HG03196 (cell line): Measurements from ENCODE around the gene WNT8B.

Experiments
- ATAC-seq: cut with Tn5 transposase; IDR thresholded peaks from one replicate; pipeline ENCODE4 v1.9.1; 2021; ENCODE audit not compliant: unreplicated experiment

The WNT8B gene

GRCh38 chr10:100482834-100483185 lies 20.0 kb downstream of the WNT8B start:
- ATAC-seq: no peak

GRCh38 chr10:100483876-100484666 lies 21.3 kb downstream of the WNT8B start:
- no peak for ATAC-seq

- ATAC-seq: no peak
Observed at GRCh38 chr10:100485366-100485765, 22.6 kb downstream of the WNT8B start.

- ATAC-seq: no peak
Observed at GRCh38 chr10:100485801-100486495, 23.1 kb downstream of the WNT8B start.

DNA sequence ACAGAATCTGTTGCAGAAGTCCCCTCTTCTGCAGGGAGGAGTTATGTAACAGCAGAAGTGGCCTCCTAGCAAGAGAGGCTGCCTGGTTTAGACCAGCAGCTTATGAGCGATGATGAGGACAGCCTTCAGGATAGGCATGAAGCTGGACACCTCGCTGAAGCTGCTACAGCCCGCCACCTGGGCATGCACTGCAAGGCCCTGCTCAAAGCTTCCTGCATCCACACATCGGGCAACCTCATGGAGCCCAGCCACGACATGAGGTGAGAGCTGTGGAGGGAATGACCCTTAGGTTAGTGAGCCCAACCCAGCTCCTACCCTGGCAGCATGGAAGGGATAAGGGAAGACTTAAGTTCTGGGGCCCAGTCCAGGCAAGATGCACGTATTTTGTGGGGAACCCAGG lies 24.7 kb downstream of the WNT8B start:
- no peak for ATAC-seq

- ATAC-seq: no peak
Observed at GRCh38 chr10:100489396-100489795, 26.6 kb downstream of the WNT8B start.

DNA sequence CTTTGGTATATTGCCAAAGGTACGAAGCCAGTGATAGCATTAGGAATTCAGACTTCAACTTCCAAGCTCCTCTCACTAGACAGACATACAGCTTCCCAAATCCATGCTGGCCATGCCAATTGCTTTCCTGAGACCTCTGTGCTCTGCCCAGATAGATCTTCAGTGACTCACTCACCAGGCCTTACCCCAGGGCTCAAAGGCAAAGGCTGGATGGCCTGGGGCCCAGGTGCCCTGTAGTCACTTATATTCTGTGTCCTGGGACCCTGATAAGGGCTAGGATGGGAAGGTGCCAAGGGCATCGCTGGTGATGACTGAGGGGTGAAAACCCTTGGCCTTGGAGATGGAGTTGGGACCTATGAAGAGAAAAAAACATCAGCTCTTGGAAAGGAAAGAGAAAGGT lies 27.7 kb downstream of the WNT8B start:
- ATAC-seq: no peak

DNA sequence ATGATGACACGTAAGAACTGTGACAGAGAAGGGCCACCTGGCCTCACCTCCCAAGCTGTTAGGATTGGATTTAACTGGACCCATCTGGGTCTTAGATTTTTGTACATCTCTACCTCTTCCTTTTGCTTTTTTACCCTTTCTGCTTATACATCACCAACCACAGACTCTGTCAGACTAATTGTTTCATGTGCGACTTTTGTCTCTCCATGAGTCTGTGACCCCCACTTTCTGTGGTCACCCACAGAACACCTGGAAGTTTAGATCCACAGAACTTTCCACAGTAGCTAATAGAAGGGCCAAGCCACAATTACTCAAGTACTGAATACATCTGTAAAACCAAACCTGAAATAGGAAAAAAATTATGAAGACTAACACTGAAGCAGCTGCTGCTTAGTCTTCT lies 33.8 kb downstream of the WNT8B start:
- ATAC-seq: no peak

DNA sequence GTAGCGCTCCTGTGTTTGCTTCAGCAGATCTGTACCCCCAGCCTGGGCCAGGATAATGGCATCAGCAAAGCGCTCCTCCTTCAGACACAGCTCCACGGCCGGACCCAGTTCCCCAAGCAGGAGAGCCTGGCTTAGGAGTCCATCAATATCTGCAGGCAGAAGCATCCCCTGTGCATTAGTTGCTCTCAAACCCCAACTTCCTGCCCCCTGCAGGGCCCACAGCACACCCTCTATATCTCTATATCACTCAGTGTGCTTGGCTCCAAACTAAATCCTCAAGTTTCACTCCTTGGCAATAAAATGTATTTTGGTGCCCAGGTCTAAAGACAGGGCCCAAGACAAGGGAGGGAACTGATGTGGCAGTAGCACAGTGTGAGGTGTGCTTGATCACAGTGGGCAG lies 35.2 kb downstream of the WNT8B start:
- ATAC-seq: no peak

DNA sequence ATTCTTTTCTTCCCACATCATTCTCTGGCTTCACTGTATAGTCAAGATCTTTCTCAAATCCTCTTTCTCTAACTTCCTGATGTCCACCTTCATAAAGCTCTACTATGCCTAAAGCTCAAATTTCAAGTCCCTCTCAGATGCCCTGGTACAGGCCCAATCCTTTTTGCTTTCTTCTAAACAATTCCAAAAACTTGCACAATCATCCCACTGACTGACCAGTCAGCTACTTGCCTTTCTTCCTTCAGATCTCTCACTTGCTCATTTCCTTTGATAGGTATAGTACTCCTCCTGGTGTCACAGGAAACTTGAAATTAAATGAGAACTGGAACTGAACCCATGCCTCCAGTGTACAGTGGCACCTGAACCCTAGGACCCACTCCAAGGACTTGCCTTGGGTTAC lies 38.6 kb downstream of the WNT8B start:
- ATAC-seq: no peak

GRCh38 chr10:100502926-100503494 lies 40.2 kb downstream of the WNT8B start:
- ATAC-seq: no peak

- no peak for ATAC-seq
Observed at GRCh38 chr10:100504096-100504495, 41.3 kb downstream of the WNT8B start.

DNA sequence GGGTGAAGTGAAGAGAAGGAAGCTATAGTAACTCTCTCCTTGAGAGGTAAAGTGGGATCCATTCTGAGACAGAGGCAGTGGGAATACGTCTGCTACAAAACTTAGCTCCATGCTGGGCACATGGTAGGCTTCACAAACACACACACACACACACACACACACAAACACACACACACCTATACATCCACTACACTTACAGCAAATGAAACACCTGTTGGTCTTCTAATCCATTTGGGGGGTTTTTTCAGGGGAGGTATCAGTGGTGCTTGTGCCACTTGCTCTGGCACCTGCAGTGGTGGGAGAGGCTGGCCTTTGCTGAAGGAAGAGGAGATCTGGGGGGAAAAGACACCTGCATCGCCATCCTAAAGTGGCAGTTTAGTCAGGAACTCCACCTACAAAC lies 42.4 kb downstream of the WNT8B start:
- ATAC-seq: no peak

GRCh38 chr10:100506596-100507356 lies 44.0 kb downstream of the WNT8B start:
- no peak for ATAC-seq

GRCh38 chr10:100507357-100507732 lies 44.5 kb downstream of the WNT8B start:
- no peak for ATAC-seq

GRCh38 chr10:100508266-100508665 lies 45.5 kb downstream of the WNT8B start:
- no peak for ATAC-seq

- no peak for ATAC-seq
Observed at GRCh38 chr10:100508691-100509150, 45.9 kb downstream of the WNT8B start.

DNA sequence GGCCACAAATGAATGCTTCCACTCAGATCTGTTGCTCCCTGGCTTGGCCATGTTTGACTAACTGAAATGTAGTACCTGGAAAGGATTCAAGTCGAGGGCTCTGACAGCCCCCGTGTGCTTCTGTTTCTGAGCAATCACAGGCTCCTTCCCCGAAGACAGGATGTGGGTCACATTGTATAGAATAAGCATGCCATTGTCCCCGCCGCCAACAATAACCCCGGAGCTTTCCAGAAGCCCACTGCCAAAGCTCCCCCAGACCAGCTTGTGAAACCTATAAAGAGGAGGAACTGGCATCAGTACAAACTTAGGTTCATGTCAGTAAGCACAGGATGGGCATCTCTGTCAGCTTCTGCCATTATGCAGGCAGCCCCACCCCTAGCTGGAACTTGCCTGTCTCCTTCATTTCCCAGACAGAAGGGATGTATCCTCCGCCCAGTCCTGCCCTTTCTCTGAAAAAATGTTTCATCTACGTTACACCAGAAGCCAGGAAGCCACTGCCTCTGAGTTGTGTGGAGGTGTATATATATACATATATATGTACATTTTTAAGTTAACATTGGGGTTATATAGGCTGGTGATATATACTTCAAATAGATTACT lies 46.5 kb downstream of the WNT8B start:
- ATAC-seq: no peak

DNA sequence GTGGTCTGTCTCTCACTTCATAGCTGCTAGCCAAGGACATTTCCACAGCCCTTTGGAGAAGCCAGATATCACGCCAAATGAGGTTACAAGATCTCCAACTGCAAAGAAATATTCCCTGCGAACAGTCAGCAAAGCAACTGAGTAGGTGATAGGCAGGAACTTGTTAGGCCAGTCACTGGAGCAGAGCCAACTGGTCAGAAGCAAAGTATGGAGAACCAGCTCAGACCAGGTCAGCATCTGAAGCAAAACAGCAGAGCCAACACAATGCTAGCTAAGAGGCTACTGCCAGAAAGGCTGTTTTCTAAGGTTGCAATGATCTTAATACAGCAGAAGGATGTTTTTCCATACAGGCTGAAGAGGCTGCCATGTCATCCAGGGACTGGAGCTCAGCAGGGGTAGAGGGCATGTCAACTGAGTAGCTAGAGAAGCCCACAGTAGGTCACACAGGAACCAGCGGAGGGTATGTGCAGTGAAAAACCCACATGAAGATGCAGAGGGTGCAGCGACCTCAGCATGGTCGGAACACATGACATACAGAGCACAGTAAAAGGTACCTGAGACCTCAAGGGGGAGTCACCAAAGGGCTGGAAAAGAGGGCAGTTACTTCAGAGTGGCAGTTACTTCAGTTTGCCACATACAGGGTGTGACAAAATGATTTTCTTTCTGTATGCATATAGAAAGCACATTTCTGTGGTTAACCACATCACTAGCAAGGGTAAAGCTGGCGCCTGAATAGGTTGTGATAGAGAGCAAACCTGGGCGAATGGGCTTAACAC lies 47.9 kb downstream of the WNT8B start:
- no peak for ATAC-seq

- ATAC-seq: no peak
Observed at GRCh38 chr10:100515612-100516011, 52.8 kb downstream of the WNT8B start.
